Measurements from ENCODE around the gene TMEM74B. TPM values are rescaled to one million over a fixed set of nuclear protein-coding genes. Genes with fewer than 3 reads are reported as not detected.

The TMEM74B gene
- total and polyA plus RNA-seq, 2 of the 8 experiments (the other 6 are each of a cell fraction or from before 2014, with no cell fraction given), result 4.0 to 6.4 TPM

GRCh38 chr20:1202762-1203504, 18.2 kb upstream of the TMEM74B start, which contains the start of gene C20orf202:
TSS of gene C20orf202 (plus strand) at chr20:1203454. CDS start at chr20:1203586, 132 bp downstream.
- Histone ChIP-seq H3K4me3 (ENCODE audit: extremely low read depth in 1 of 4, insufficient read depth in 2 of 4, low read depth in 3 of 4, low read length in 4 of 4) (no peak within 1 kb of the TSS), H3K9ac (replicated peaks in 1 of 4; ENCODE audit: extremely low read depth in 1 of 4, low read depth in 3 of 4, low read length in 3 of 4) (no peak within 1 kb of the TSS), H3K27me3 (replicated peaks in 1 of 4; ENCODE audit: control insufficient read depth in 3 of 4, extremely low read depth in 1 of 4, insufficient read depth in 3 of 4, low read length in 3 of 4) (no peaks in the 10 kb centered on the region; a peak in 2 of 7 replicates), H4K91ac (replicated peaks; ENCODE audit: insufficient read length, low read length) (no peak within 1 kb of the TSS), H3K79me1 (ENCODE audit: low read depth, low read length) (no peaks in the 10 kb centered on the region), H3K79me2 (ENCODE audit: control insufficient read depth in 1 of 2, insufficient read depth in 2 of 2, low read length in 2 of 2) (no peaks in the 10 kb centered on the region), H3K23me2 (ENCODE audit: low read depth, low read length) (no peaks in the 10 kb centered on the region), H2BK5ac (ENCODE audit: low read depth, low read length) (no peak within 1 kb of the TSS), H3K4me2 (ENCODE audit: insufficient read depth in 1 of 2, low read depth in 2 of 2, low read length in 2 of 2) (no peak within 1 kb of the TSS), H3K9me3 (ENCODE audit: insufficient read depth in 2 of 2, low read depth in 1 of 2, low read length in 1 of 2) (no peaks in the 10 kb centered on the region), H4K20me1 (replicated peaks in 1 of 2; ENCODE audit: control insufficient read depth in 1 of 2, insufficient read depth in 2 of 2, low read length in 2 of 2) (no peaks in the 10 kb centered on the region), H2AFZ (ENCODE audit: low read length) (no peak within 1 kb of the TSS), H3K14ac (ENCODE audit: insufficient read length) (no peak within 1 kb of the TSS), H2AK5ac (ENCODE audit: low read depth, low read length) (no peak within 1 kb of the TSS), H3K56ac (replicated peaks; ENCODE audit: insufficient read length, low read depth, low read length) (no peak within 1 kb of the TSS), H4K8ac (ENCODE audit: extremely low read depth, insufficient read depth, low read length) (no peak within 1 kb of the TSS), H2BK120ac (replicated peaks; ENCODE audit: low read depth, low read length) (no peak within 1 kb of the TSS), H2BK20ac (ENCODE audit: low read length) (no peak within 1 kb of the TSS; the same call in 1 of the 2 replicates), H2BK15ac (ENCODE audit: low read length) (no peak within 1 kb of the TSS), H3K4ac (replicated peaks; ENCODE audit: insufficient read length, low read depth, low read length) (no peak within 1 kb of the TSS), H4K5ac (ENCODE audit: insufficient read length, low read depth, low read length) (no peak within 1 kb of the TSS), H3K23ac (ENCODE audit: insufficient read length) (no peak within 1 kb of the TSS), H3K18ac (ENCODE audit: extremely low read depth, low read length) (no peak within 1 kb of the TSS), H3K27ac (ENCODE audit: low read depth, low read length) (no peak within 1 kb of the TSS), H3K4me1 (replicated peaks in 1 of 4; ENCODE audit: control insufficient read depth in 3 of 4, insufficient read depth in 4 of 4, low read length in 3 of 4) (no peaks in the 10 kb centered on the region), H2BK12ac (ENCODE audit: low read depth, low read length) (no peak within 1 kb of the TSS), H3K36me3 (ENCODE audit: control insufficient read depth in 2 of 4, insufficient read depth in 4 of 4, low read length in 3 of 4) (no peaks in the 10 kb centered on the region)
- ChIA-PET POLR2A (ENCODE audit: partially characterized antibody) (no interaction called here), CTCF (ENCODE audit: partially characterized antibody) (interaction anchor here (11.9 kb wide), 1 partner anchor 25 kb away, joined by 101 read pairs; no protein-coding TSS in a partner anchor)
- TF ChIP-seq POU5F1 (IDR thresholded peaks at IDR 0.05; ENCODE audit: low read depth, low read length) (no peak), HDAC6 (IDR thresholded peaks at IDR 0.05; ENCODE audit: low read depth, low read length) (no peak), BRCA1 (IDR thresholded peaks at IDR 0.05; ENCODE audit: low read depth, low read length) (no peak), CREB1 (IDR thresholded peaks at IDR 0.05) (no peak), E2F6 (IDR thresholded peaks at IDR 0.05) (no peak), ZNF274 (IDR thresholded peaks at IDR 0.05; ENCODE audit: borderline replicate concordance, extremely low read depth, low read length) (no peak)
- DNase-seq (ENCODE audit: low read depth in 1 of 2, low spot score in 2 of 2) (no peak), FAIRE-seq (no peak)
- WGBS, 2 experiments (ENCODE audit: extremely low coverage in 1 of 2, insufficient coverage in 1 of 2, insufficient read length in 1 of 2, insufficient replicate concordance in 2 of 2, low coverage in 1 of 2, low lambda C conversion rate in 2 of 2, missing lambda C conversion rate in 1 of 2), result 86% methylated on average over 5 of the region's 5 CpGs; no CpG with 5 or more reads in 1 of the 2 experiments
